GM18511 (cell line): Measurements from ENCODE around the gene MRM3.
"Not testable (repeated sequence)": the region's sequence is repeated elsewhere in the genome, so short reads cannot be mapped to it uniquely, and the experiment has no call there.

ENCODE experiments used
- ATAC-seq: cut with Tn5 transposase; IDR thresholded peaks from one replicate; pipeline ENCODE4 v1.9.1; 2021; ENCODE audit warnings: mild to moderate bottlenecking, moderate library complexity; ENCODE audit not compliant: unreplicated experiment

MRM3 gene

DNA sequence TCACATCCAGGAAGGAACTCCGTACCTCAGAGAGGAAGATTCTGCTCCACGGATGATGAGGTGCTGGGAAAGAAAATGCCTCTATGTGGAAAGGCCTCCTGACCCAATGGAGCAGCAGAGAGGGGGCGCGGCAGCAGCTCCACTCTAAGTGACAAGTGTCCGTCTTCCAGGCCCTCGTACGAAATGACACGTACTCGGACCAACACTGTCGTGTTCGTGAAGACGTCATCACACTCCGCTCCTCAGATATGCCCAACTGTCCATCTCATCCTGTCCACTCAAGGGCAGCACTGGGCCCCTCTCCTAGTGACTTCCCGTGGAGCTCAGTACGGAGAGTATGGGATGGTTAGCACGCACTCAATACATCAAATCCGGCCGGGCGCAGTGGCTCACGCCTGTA is 32.2 kb downstream of the MRM3 start:
- ATAC-seq = no peak

DNA sequence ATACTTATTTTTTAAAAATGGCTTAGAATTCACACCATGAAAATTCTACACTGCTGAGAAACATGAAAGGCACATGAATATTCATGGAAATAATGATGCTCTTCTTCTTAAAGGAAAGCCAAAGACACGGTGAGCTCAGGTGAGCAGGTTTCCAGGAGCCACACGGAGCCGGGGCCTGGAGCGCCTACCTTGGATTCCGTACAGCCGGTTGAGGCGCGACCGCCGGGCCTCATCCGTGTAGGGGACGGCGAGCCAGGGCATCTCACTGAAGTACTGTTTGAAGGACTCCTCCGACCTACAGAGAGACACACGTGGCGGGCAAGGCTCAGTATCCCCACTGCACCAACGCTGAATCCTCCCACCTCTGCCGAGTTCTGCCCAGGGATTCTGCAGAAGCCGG is 37.1 kb downstream of the MRM3 start:
- no peak for ATAC-seq

DNA sequence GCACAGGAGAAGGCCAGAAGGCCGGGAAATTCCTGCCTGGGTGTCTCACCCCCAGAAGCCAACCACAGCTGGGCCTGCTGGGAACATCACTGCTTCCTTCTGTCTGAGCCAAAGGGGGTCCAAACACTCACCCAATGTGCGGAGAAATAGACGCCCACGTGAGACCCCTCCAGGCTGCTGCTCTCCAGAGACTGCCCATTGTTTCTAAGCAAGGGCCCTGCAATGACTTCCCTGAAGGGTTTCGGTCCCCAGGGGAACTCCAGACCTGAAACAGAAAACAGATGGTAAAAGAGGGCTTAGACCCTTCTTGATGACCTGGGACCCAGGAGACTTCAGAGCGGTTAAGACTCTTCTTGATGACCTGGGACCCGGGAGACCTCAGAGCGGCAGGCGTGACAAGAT is 41.3 kb downstream of the MRM3 start:
- no peak for ATAC-seq

DNA sequence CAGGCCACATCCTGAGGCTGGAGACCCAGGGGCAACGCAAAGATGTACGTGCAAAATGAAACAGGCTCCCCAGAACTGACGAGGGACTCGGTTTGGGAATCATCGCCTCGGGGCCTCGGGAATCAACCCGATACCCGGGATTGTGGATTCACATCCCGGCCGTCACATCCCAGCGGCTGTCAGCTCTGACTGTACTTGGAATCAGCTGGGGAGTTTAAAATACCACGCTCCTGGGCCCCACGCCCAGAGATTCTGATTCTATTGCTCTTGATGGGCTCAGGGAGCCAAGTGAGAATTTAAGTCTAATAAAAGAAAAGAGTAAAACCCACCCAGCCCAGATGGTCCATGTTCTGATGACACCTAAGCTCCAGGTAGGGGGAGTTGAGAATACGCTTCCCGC is 42.2 kb downstream of the MRM3 start:
- no peak for ATAC-seq

DNA sequence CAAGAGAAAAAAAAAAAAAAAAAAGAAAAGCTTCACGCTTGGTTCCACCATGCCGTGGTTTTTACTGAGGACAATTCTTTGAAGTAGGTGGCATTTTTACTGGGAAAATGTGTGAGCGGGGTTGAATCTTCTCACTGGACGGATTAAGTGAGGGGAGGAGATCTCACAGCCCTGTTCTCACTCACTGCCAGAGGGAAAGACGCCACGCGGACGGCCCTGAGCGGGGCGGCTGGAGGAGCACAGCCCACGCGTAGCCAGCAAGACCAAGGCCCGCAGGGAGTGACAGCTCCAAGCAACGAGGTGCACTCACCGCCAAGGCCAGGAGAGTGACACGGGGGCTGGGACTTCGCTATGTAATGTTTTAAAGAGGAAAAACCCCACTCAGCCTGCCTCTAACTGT is 43.1 kb downstream of the MRM3 start:
- no peak for ATAC-seq

DNA sequence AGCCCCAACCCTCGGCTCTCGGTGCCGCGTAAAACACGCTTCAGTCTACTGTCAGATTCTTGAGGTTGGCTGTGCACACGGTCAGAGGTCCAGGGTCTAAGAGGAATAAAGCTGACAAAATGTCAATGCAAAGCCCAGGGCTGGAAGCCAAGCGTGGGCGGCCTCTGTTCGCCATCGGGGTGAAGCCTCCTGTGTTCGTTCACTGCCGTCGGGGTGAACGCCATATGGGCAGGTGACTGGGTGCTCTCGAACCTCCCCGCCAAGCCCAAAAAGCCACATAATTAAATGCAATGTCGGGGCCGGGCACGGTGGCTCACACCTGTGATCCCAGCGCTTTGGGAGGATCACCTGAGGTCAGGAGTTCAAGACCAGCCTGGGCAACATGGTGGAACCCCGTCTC is 44.6 kb downstream of the MRM3 start:
- ATAC-seq = no peak

DNA sequence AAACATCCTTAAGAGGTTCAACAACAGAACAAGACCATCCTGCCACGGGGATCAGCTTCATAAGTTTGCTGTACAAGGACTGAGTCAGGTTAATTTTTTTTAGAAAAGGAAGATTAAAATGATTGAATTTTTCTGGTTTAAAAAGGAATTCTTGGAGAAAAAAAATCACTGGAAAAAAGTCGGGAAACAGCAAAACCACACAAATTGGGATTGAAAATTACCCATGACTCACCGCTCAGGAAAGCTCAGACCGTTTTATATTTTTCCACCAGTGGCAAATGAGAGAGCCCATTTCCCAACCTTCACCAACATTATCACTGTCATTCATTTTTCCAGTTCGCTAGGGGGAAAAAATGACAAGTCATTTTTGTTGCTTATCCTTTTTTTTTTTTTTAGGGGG is 46.6 kb downstream of the MRM3 start:
- no peak for ATAC-seq

DNA sequence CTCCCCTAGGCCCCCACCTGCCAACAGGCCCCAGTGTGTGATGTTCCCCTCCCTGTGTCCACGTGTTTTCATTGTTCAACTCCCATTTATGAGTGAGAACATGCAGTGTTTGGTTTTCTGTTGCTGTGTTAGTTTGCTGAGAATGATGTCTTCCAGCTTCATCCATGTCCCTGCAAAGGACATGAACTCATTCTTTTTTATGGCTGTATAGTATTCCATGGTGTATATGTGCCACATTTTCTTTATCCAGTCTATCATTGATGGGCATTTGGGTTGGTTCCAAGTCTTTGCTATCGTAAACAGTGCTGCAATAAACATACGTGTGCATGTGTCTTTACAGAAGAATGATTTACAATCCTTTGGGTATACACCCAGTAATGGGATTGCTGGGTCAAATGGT is 47.5 kb downstream of the MRM3 start:
- not testable (repeated sequence) for ATAC-seq

DNA sequence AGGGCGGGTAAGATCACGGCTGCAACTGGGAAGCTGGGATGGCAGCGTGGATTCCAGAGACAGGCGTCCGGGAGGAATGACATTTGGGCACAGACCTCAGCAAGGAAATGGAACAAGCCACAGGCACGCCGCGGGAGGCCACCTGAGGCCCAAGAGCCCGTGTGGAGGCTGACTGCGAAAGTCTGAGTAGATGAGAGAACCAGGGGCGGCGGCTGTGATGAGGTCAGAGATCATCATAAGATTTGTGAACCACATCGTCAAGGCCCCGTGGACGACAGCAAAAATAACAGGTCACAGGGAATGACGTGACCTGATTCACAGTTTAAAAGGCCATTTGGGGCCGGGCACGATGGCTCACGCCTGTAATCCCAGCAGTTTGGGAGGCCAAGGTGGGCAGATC is 48.2 kb downstream of the MRM3 start:
- no peak for ATAC-seq

DNA sequence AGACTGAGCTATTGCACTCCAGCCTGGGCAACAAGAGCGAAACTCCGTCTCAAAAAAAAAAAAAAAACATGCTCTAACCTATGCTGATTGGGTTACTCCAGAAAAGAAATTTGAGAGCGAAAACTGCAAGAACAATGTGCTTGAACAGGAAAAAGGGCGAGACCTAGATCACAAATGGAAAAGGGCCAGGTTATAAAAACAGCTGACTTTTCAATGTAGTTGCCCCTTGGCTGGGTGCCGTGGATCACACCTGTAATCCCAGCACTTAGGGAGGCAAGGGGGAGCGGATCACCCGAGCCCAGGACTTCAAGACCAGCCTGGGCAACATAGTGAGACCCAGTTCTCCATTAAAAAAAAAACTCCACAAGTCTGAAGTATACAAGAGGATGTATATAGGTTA is 48.8 kb downstream of the MRM3 start:
- no peak for ATAC-seq

DNA sequence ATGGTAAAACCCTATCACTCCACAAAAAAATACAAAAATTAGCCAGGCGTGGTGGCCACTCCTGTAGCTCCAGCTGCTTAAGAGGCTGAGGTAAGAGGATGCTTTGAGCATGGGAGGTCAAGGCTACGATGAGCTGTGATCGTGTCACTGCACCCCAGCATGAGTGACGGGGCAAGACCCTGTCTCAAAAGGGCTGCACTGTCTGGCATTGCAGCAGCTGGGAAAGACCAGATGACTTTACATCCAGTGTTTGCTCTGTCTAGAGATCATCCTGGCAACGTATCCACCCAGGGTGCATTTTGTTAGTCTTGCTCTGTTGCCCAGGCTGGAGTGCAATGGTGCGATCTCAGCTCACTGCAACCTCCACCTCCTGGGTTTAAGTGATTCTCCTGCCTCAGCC is 52.0 kb downstream of the MRM3 start:
- ATAC-seq = no peak

DNA sequence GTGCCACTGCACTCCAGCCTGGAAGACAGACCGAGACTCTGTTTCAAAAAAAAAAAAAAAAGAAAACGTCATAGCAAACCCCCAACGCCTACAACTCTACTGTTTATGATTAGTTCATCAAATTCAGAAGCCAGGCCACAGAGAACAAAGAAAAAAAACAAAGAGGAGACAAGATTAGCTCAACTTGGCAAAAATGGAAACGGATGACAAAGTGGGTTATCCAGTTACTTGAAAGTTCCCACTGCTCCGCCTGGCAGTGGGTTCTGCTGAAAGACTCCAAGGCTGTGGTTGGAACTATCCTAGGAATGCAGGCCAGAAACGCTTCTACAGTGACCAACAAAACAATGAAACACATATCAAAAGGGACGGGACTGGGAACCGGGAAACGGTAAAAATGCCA is 53.1 kb downstream of the MRM3 start:
- no peak for ATAC-seq

DNA sequence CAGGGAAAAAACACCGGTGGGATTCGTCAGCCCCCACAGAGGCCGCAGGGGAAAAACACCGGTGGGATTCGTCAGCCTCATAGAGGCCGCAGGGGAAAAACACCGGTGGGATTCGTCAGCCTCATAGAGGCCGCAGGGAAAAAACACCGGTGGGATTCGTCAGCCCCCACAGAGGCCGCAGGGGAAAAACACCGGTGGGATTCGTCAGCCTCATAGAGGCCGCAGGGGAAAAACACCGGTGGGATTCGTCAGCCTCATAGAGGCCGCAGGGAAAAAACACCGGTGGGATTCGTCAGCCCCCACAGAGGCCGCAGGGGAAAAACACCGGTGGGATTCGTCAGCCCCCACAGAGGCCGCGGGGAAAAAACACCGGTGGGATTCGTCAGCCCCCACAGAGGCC is 53.6 kb downstream of the MRM3 start:
- ATAC-seq = not testable (repeated sequence)

DNA sequence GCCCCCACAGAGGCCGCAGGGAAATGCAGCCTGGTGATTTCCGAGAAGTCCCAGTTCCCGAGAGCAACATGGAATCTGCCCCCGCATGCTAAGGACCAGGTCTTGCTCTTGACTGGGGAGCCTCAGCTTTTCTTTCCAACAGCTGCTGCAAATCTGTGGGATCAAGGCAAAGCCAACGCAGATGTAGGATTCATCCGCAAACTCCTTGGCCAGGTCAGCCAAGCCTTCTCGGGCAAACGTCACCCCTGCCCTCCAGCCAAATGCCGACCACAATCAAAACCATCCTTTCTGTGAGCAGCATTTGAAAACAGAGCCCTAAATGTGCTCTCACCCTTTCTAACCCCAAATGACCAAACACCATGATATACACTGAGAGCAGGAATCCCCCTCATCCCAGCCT is 54.0 kb downstream of the MRM3 start:
- ATAC-seq = no peak

DNA sequence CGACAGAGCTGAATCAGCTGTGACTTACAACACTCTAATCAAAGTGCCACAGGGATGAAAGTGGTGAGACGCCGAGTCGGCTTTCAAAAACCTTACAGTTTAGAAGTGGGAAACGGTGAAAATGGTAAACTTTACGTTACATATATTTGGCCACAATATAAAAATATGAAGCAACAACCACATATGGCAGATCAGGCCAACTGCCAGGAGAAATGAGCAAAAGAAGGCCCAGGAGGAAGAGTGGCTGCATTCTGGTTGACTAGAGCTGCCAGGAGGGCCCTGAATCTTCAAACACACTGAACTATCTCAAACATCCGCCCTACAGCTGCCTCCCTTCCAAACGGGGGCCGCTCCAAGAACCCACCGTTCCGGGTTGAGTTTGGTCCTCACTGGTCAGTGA is 56.3 kb downstream of the MRM3 start:
- no peak for ATAC-seq

DNA sequence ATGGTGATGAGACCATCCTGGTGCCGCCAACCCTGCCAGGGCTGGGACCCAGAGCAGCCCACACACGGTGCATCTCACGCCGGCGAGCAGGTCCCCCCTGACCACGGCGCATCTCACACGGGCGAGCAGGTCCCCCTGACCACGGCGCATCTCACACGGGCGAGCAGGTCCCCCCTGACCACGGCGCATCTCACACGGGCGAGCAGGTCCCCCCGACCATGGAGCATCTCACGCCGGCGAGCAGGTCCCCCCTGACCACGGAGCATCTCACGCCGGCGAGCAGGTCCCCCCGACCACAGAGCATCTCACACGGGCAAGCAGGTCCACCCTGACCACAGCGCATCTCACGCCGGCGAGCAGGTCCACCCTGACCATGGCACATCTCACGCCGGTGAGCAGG is 59.2 kb downstream of the MRM3 start:
- ATAC-seq = no peak
